Type B pancreatic cell (in vitro differentiated cells): Measurements from ENCODE around the gene BET1. TPM values are rescaled to one million over a fixed set of nuclear protein-coding genes. Genes with fewer than 3 reads are reported as not detected.

ENCODE experiments used
- DNase-seq: peaks from one replicate; pipeline ENCODE4 v3.0.0; 2021; ENCODE audit warnings: mixed read lengths; ENCODE audit not compliant: unreplicated experiment; ENCODE audit errors: extremely low spot score
- H3K27ac Mint-ChIP-seq: 2 replicates; pipeline ENCODE4 v1.8.0; 2021; ENCODE audit warnings: mild to moderate bottlenecking, mixed read lengths
- H3K27me3 Mint-ChIP-seq: 2 replicates; pipeline ENCODE4 v1.8.0; 2021; ENCODE audit warnings: mixed read lengths
- H3K36me3 Mint-ChIP-seq: 2 replicates; pipeline ENCODE4 v1.8.0; 2021; ENCODE audit warnings: mixed read lengths
- H3K4me1 Mint-ChIP-seq: one replicate; pipeline ENCODE4 v1.8.0; 2021; ENCODE audit warnings: mixed read lengths; ENCODE audit not compliant: unreplicated experiment
- H3K4me3 Mint-ChIP-seq: 2 replicates; pipeline ENCODE4 v1.8.0; 2021; ENCODE audit warnings: mild to moderate bottlenecking, mixed read lengths
- H3K9me3 Mint-ChIP-seq: 2 replicates; pipeline ENCODE4 v1.8.0; 2021; ENCODE audit warnings: mixed read lengths
- CTCF ChIP-seq: fragments of 200-600 bp; sonication (generic); conservative IDR thresholded peaks from 2 replicates; pipeline ENCODE4 v1.5.0; 2021; ENCODE audit warnings: antibody characterized with exemption, mild to moderate bottlenecking
- long read RNA-seq: library from polyadenylated mRNA; unstranded; transcript quantifications from one replicate; pipeline ENCODE4 v2.0.0, GENCODE V29; 2020
- total RNA-seq: library from RNA; stranded (reverse); gene quantifications from 2 replicates; pipeline ENCODE4 v1.2.1, GENCODE V29; 2021; ENCODE audit warnings: low replicate concordance

Gene BET1
- 22.7 and 25.9 TPM in 2 replicates for total RNA-seq
- long read RNA-seq, transcript BET1-201 (4 exons, 1,504 nt): major isoform, 96 of 99 reads
- long read RNA-seq, partial matches to known transcripts: 0 of 99 reads
- long read RNA-seq, other reads (novel, unspliced or antisense): 3 of 99 reads

- DNase-seq: peak; percentile 91
- Mint-ChIP-seq H3K36me3 (peaks cover 4% of the 10 kb centered on the region), H3K27ac (peak within 1 kb of the TSS; percentile 99), H3K4me3 (peak within 1 kb of the TSS; percentile 99), H3K4me1 (peaks cover 15% of the 10 kb centered on the region), H3K27me3 (peaks cover 20% of the 10 kb centered on the region), H3K9me3 (no peaks in the 10 kb centered on the region)
- TF ChIP-seq CTCF: no peak
Observed at GRCh38 chr7:94004024-94004951, at the start of gene BET1. Gene BET1 (minus strand): TSS chr7:94004355. CDS start chr7:94004216, 139 bp downstream.

GRCh38 chr7:94053532-94053931, 49.4 kb upstream of the BET1 start:
- Mint-ChIP-seq H3K4me3 (no peak overlapping the region), H3K4me1 (no peaks in the 10 kb centered on the region), H3K27me3 (peaks cover 8% of the 10 kb centered on the region), H3K9me3 (no peaks in the 10 kb centered on the region), H3K36me3 (no peaks in the 10 kb centered on the region), H3K27ac (no peak overlapping the region)
- TF ChIP-seq CTCF: no peak
- DNase-seq: no peak

GRCh38 chr7:94052398-94053180, 48.4 kb upstream of the BET1 start:
- no peak for TF ChIP-seq CTCF
- no peak overlapping the region for H3K4me3 Mint-ChIP-seq
- H3K9me3 Mint-ChIP-seq: no peaks in the 10 kb centered on the region
- no peaks in the 10 kb centered on the region for H3K36me3 Mint-ChIP-seq
- H3K27ac Mint-ChIP-seq: no peak overlapping the region
- H3K4me1 Mint-ChIP-seq: no peaks in the 10 kb centered on the region
- peaks cover 15% of the 10 kb centered on the region for H3K27me3 Mint-ChIP-seq
- DNase-seq: no peak

- no peak for DNase-seq
Observed at GRCh38 chr7:94050046-94050445, 45.9 kb upstream of the BET1 start.

More at GRCh38 chr7:94050046-94050445, 45.9 kb upstream of the BET1 start:
- H3K4me1 Mint-ChIP-seq: no peaks in the 10 kb centered on the region
- H3K4me3 Mint-ChIP-seq: no peak overlapping the region
- no peak overlapping the region for H3K27ac Mint-ChIP-seq
- H3K9me3 Mint-ChIP-seq: no peaks in the 10 kb centered on the region
- peaks cover 22% of the 10 kb centered on the region for H3K27me3 Mint-ChIP-seq
- TF ChIP-seq CTCF: no peak
- H3K36me3 Mint-ChIP-seq: no peaks in the 10 kb centered on the region
